HepG2 (cell line): ENCODE measurements around the gene CCDC157. TPM values are rescaled to one million over a fixed set of nuclear protein-coding genes. Genes with fewer than 3 reads are reported as not detected.

ENCODE experiments used
- DMTF1 ChIP-seq: sonication (generic); formaldehyde crosslinking; IDR thresholded peaks from 2 replicates; pipeline ENCODE4 v1.4.0; 2020; ENCODE audit warnings: mild to moderate bottlenecking, missing genetic modification reagents
- EEA1 ChIP-seq: sonication (generic); formaldehyde crosslinking; IDR thresholded peaks from 2 replicates; pipeline ENCODE4 v1.5.1; 2020; ENCODE audit warnings: mild to moderate bottlenecking, missing genetic modification reagents, borderline replicate concordance
- FIP1L1 ChIP-seq: fragments of 200-400 bp; formaldehyde crosslinking; IDR thresholded peaks from 2 replicates; pipeline ENCODE4 v1.6.1; 2018; ENCODE audit warnings: low read depth, mild to moderate bottlenecking, low read length, moderate library complexity, borderline replicate concordance; ENCODE audit not compliant: insufficient read depth
- HNRNPL ChIP-seq: fragments of 200-400 bp; formaldehyde crosslinking; IDR thresholded peaks from 2 replicates; pipeline ENCODE4 v1.6.1; 2017; ENCODE audit warnings: mild to moderate bottlenecking, low read depth, low read length
- NR2F2 ChIP-seq: IDR thresholded peaks from 2 replicates; pipeline ENCODE4 v1.6.1; 2012; ENCODE audit warnings: low read depth, inconsistent platforms, borderline replicate concordance
- TFAP4 ChIP-seq: sonication (generic); IDR thresholded peaks from 2 replicates; pipeline ENCODE4 v1.6.1; 2016; ENCODE audit warnings: low read depth, borderline replicate concordance
- ZBTB2 ChIP-seq: sonication (generic); formaldehyde crosslinking; IDR thresholded peaks from 2 replicates; pipeline ENCODE4 v1.8.0; 2022; ENCODE audit warnings: low read depth, missing genetic modification reagents
- ZFP90 ChIP-seq: sonication (generic); formaldehyde crosslinking; IDR thresholded peaks from 2 replicates; pipeline ENCODE4 v1.8.0; 2022; ENCODE audit warnings: missing genetic modification reagents, mild to moderate bottlenecking, inconsistent platforms, borderline replicate concordance
- ZNF205 ChIP-seq: IDR thresholded peaks from 2 replicates; pipeline ENCODE4 v1.6.1; 2018; ENCODE audit warnings: missing biosample characterization, missing genetic modification reagents
- ZNF235 ChIP-seq: sonication (generic); formaldehyde crosslinking; IDR thresholded peaks from 2 replicates; pipeline ENCODE4 v1.8.1; 2023; ENCODE audit warnings: mild to moderate bottlenecking, missing genetic modification reagents, borderline replicate concordance
- ZNF296 ChIP-seq: sonication (generic); formaldehyde crosslinking; conservative IDR thresholded peaks from 2 replicates; pipeline ENCODE4 v1.5.0; 2020; ENCODE audit warnings: mild to moderate bottlenecking, missing genetic modification reagents
- ZNF704 ChIP-seq: sonication (generic); formaldehyde crosslinking; IDR thresholded peaks from 2 replicates; pipeline ENCODE4 v1.8.1; 2023; ENCODE audit warnings: mild to moderate bottlenecking, inconsistent platforms, moderate library complexity, missing genetic modification reagents, borderline replicate concordance
- ZNF790 ChIP-seq: sonication (generic); formaldehyde crosslinking; IDR thresholded peaks from 2 replicates; pipeline ENCODE4 v1.8.0; 2022; ENCODE audit warnings: missing genetic modification reagents, mild to moderate bottlenecking, borderline replicate concordance
- polyA plus RNA-seq, 8 experiments: library from polyadenylated mRNA; depleted of rRNA in 3 of 8; stranded (reverse) in 7 of 8; unstranded in 1 of 8; fragments of >200 nt; fragmentation: Illumina TruSeq in 4 of 8; extraction: Trizol in 4 of 8; gene quantifications; 2 replicates each; pipeline versions ENCODE4 v1.2.1 to v1.2.3, GENCODE V29; 2011 to 2016; ENCODE audit warnings: low read depth in 4 of 8, missing spikeins in 1 of 8, mixed read lengths in 1 of 8; ENCODE audit not compliant: insufficient read depth in 1 of 8
- total RNA-seq, 5 experiments: library from RNA; depleted of rRNA; stranded (reverse); fragments of >200 nt; fragmentation: Illumina TruSeq; extraction: Trizol; gene quantifications; 2 replicates each; pipeline ENCODE4 v1.2.3, GENCODE V29; 2016; ENCODE audit warnings: low read depth in 1 of 5

Gene CCDC157
- total and polyA plus RNA-seq, 2 of the 13 experiments (the other 11 are each of a cell fraction or from before 2014, with no cell fraction given): 1.4 to 1.6 TPM

GRCh38 chr22:30422481-30423300, 65.9 kb downstream of the CCDC157 start (continued):
- TF ChIP-seq FIP1L1 (0 out of 2 replicates have a peak, but pooled peaks have one; percentile 16), HNRNPL (peak; percentile 80; the same call in 1 of the 2 replicates), ZNF704 (CRISPR knock-in tag) (no peak), ZBTB2 (CRISPR knock-in tag) (peak; percentile 16; the same call in 1 of the 2 replicates), EEA1 (CRISPR knock-in tag) (no peak), DMTF1 (CRISPR knock-in tag) (no peak), ZNF790 (CRISPR knock-in tag) (no peak), ZNF296 (CRISPR knock-in tag) (0 out of 2 replicates have a peak, but pooled peaks have one; percentile 16), TFAP4 (peak; percentile 66; the same call in 1 of the 2 replicates), ZNF235 (CRISPR knock-in tag) (no peak), ZNF205 (CRISPR knock-in tag) (peak; percentile 4; the same call in 1 of the 2 replicates), ZFP90 (CRISPR knock-in tag) (0 out of 2 replicates have a peak, but pooled peaks have one; percentile 27), NR2F2 (no peak; the same call in 1 of the 2 replicates)
